ENCODE data around the gene OR6C75.
"Not testable (repeated sequence)": the region's sequence is repeated elsewhere in the genome, so short reads cannot be mapped to it uniquely, and the experiment has no call there.

GRCh38 chr12:55413498-55414388 is 51.0 kb downstream of the OR6C75 start:
- TF ChIP-seq CTCF (conservative IDR thresholded peaks at IDR 0.05; ENCODE audit: low read depth, low read length); EZH2 (IDR thresholded peaks at IDR 0.05; ENCODE audit: low read length, unreplicated experiment); EZH2phosphoT487 (IDR thresholded peaks at IDR 0.05; ENCODE audit: borderline replicate concordance, low read length): not testable (repeated sequence)
